H1 (cell line): ENCODE data around the gene DDX18. TPM values are rescaled to one million over a fixed set of nuclear protein-coding genes. Genes with fewer than 3 reads are reported as not detected.
"Not testable (repeated sequence)": the region's sequence is repeated elsewhere in the genome, so short reads cannot be mapped to it uniquely, and the experiment has no call there.

Experiments used
- CTCF ChIA-PET: fragments of 300-600 bp; sonication (Branson Sonifier 250); formaldehyde crosslinking; loops from one replicate; lab custom pipeline; 2021; ENCODE audit not compliant: partially characterized antibody; lab: Charles Lee
- POLR2A ChIA-PET: fragments of 300-600 bp; sonication (Branson Sonifier 250); formaldehyde crosslinking; loops from one replicate; lab custom pipeline; 2021; ENCODE audit warnings: inconsistent platforms; ENCODE audit not compliant: partially characterized antibody; lab: Charles Lee
- DNase-seq, 2 experiments: peaks; one replicate each; pipeline versions ENCODE4 v3.0.0 to v3.0.0-alpha.2; 2010 to 2022; ENCODE audit warnings: low spot score in 2 of 2, low read depth in 1 of 2, mixed read lengths in 1 of 2
- FAIRE-seq: peaks from 2 replicates; lab custom pipeline; 2011; peaks lifted over from hg19 to GRCh38; lab: Jason Lieb, UNC
- H2AFZ ChIP-seq: 2 replicates; pipeline ENCODE4 v1.8.1; 2012; ENCODE audit warnings: low read length, inconsistent platforms
- H2AK5ac ChIP-seq: 2 replicates; pipeline ENCODE4 v1.6.1; 2013; ENCODE audit warnings: low read depth, low read length
- H2BK120ac ChIP-seq: replicated peaks from 2 replicates; pipeline ENCODE3; 2013; ENCODE audit warnings: low read depth, low read length, inconsistent platforms
- H2BK12ac ChIP-seq: 2 replicates; pipeline ENCODE4 v1.6.1; 2013; ENCODE audit warnings: low read depth, low read length
- H2BK15ac ChIP-seq: 2 replicates; pipeline ENCODE4 v1.6.1; 2013; ENCODE audit warnings: low read length
- H2BK20ac ChIP-seq: 2 replicates; pipeline ENCODE4 v1.6.1; 2013; ENCODE audit warnings: low read length
- H2BK5ac ChIP-seq: 2 replicates; pipeline ENCODE4 v1.6.1; 2013; ENCODE audit warnings: low read depth, low read length
- H3K14ac ChIP-seq: 2 replicates; pipeline ENCODE4 v1.6.1; 2013; ENCODE audit warnings: inconsistent platforms; ENCODE audit not compliant: insufficient read length
- H3K18ac ChIP-seq: 2 replicates; pipeline ENCODE4 v1.6.1; 2013; ENCODE audit warnings: low read length; ENCODE audit errors: extremely low read depth
- H3K23ac ChIP-seq: 2 replicates; pipeline ENCODE4 v1.6.1; 2013; ENCODE audit warnings: inconsistent platforms; ENCODE audit not compliant: insufficient read length
- H3K23me2 ChIP-seq: 2 replicates; pipeline ENCODE4 v1.6.1; 2013; ENCODE audit warnings: low read depth, low read length
- H3K27ac ChIP-seq: 2 replicates; pipeline ENCODE4 v1.6.1; 2011; ENCODE audit warnings: low read depth, low read length, inconsistent platforms
- H3K27me3 ChIP-seq, 4 experiments: replicated peaks in 1 of 4; 1 replicate in 1 of 4; 2 replicates in 3 of 4; pipeline versions ENCODE4 v1.6.1 to v1.8.1; 2011 to 2013; ENCODE audit warnings: low read length in 3 of 4, mild to moderate bottlenecking in 3 of 4, inconsistent platforms in 2 of 4, mixed read lengths in 2 of 4, moderate library complexity in 1 of 4; ENCODE audit not compliant: control insufficient read depth in 3 of 4, insufficient read depth in 3 of 4; ENCODE audit errors: extremely low read depth in 1 of 4
- H3K36me3 ChIP-seq, 4 experiments: 2 replicates each; pipeline versions ENCODE4 v1.6.1 to v1.8.1; 2011 to 2013; ENCODE audit warnings: mild to moderate bottlenecking in 4 of 4, low read length in 3 of 4, moderate library complexity in 2 of 4, control low read depth in 1 of 4, inconsistent platforms in 1 of 4; ENCODE audit not compliant: insufficient read depth in 4 of 4, control insufficient read depth in 2 of 4
- H3K4ac ChIP-seq: replicated peaks from 2 replicates; pipeline ENCODE3; 2013; ENCODE audit warnings: low read length, low read depth, mixed read lengths, inconsistent platforms; ENCODE audit not compliant: insufficient read length
- H3K4me1 ChIP-seq, 4 experiments: replicated peaks in 1 of 4; 1 replicate in 1 of 4; 2 replicates in 3 of 4; pipeline versions ENCODE4 v1.6.1 to v1.8.1; 2011 to 2013; ENCODE audit warnings: low read length in 3 of 4, inconsistent platforms in 2 of 4, mixed read lengths in 1 of 4; ENCODE audit not compliant: insufficient read depth in 4 of 4, control insufficient read depth in 3 of 4
- H3K4me2 ChIP-seq, 2 experiments: 2 replicates each; pipeline versions ENCODE4 v1.6.1 to v1.8.1; 2011 to 2013; ENCODE audit warnings: low read depth in 2 of 2, low read length in 2 of 2, control low read depth in 1 of 2, inconsistent platforms in 1 of 2, mild to moderate bottlenecking in 1 of 2; ENCODE audit not compliant: insufficient read depth in 1 of 2
- H3K4me3 ChIP-seq, 4 experiments: fragments of 200-600, 300-600 bp in 1 of 4; sonication (generic), shearing (Covaris generic), sonication (Bioruptor Twin) in 1 of 4; 2 replicates each; pipeline versions ENCODE4 v1.5.1 to v1.8.1; 2011 to 2016; ENCODE audit warnings: low read length in 4 of 4, low read depth in 3 of 4, control low read depth in 2 of 4, inconsistent platforms in 2 of 4, mild to moderate bottlenecking in 2 of 4, mixed read lengths in 1 of 4, moderate library complexity in 1 of 4; ENCODE audit not compliant: insufficient read depth in 2 of 4; ENCODE audit errors: extremely low read depth in 1 of 4
- H3K56ac ChIP-seq: replicated peaks from 2 replicates; pipeline ENCODE3; 2013; ENCODE audit warnings: low read depth, mild to moderate bottlenecking, mixed read lengths, low read length, inconsistent platforms; ENCODE audit not compliant: insufficient read length
- H3K79me1 ChIP-seq: 2 replicates; pipeline ENCODE4 v1.6.1; 2013; ENCODE audit warnings: low read depth, low read length, control low read depth
- H3K79me2 ChIP-seq, 2 experiments: 2 replicates each; pipeline versions ENCODE4 v1.6.1 to v1.8.1; 2012 to 2013; ENCODE audit warnings: low read length in 2 of 2, mild to moderate bottlenecking in 2 of 2, inconsistent platforms in 1 of 2; ENCODE audit not compliant: insufficient read depth in 2 of 2, control insufficient read depth in 1 of 2
- H3K9ac ChIP-seq, 4 experiments: replicated peaks in 1 of 4; 1 replicate in 1 of 4; 2 replicates in 3 of 4; pipeline versions ENCODE4 v1.6.1 to v1.8.1; 2011 to 2013; ENCODE audit warnings: low read depth in 3 of 4, low read length in 3 of 4, control low read depth in 2 of 4, mild to moderate bottlenecking in 2 of 4, moderate library complexity in 2 of 4, inconsistent platforms in 1 of 4; ENCODE audit errors: extremely low read depth in 1 of 4
- H3K9me3 ChIP-seq, 2 experiments: 2 replicates each; pipeline versions ENCODE4 v1.6.1 to v1.8.1; 2012 to 2013; ENCODE audit warnings: mild to moderate bottlenecking in 2 of 2, moderate library complexity in 2 of 2, control low read depth in 1 of 2, inconsistent platforms in 1 of 2, low read depth in 1 of 2, low read length in 1 of 2, mixed read lengths in 1 of 2; ENCODE audit not compliant: insufficient read depth in 2 of 2
- H4K20me1 ChIP-seq, 2 experiments: replicated peaks in 1 of 2; 2 replicates each; pipeline versions ENCODE3 to v1.8.1; 2011 to 2013; ENCODE audit warnings: inconsistent platforms in 2 of 2, low read length in 2 of 2, mild to moderate bottlenecking in 1 of 2; ENCODE audit not compliant: insufficient read depth in 2 of 2, control insufficient read depth in 1 of 2
- H4K5ac ChIP-seq: 2 replicates; pipeline ENCODE4 v1.6.1; 2013; ENCODE audit warnings: low read length, low read depth, mixed read lengths, inconsistent platforms; ENCODE audit not compliant: insufficient read length
- H4K8ac ChIP-seq: 2 replicates; pipeline ENCODE4 v1.8.0; 2013; ENCODE audit warnings: mild to moderate bottlenecking, moderate library complexity, low read length, inconsistent platforms; ENCODE audit not compliant: insufficient read depth; ENCODE audit errors: extremely low read depth
- H4K91ac ChIP-seq: replicated peaks from 2 replicates; pipeline ENCODE3; 2013; ENCODE audit warnings: low read length, mixed read lengths, inconsistent platforms; ENCODE audit not compliant: insufficient read length
- POLR2A ChIP-seq, 2 experiments: IDR thresholded peaks; 1 replicate in 1 of 2; 2 replicates in 1 of 2; pipeline ENCODE4 v1.6.1; 2011; ENCODE audit warnings: low read depth in 2 of 2, low read length in 2 of 2, mild to moderate bottlenecking in 2 of 2; ENCODE audit errors: control extremely low read depth in 1 of 2
- TAF1 ChIP-seq: IDR thresholded peaks from 2 replicates; pipeline ENCODE4 v1.6.1; 2011; ENCODE audit warnings: mild to moderate bottlenecking, low read depth, low read length
- WGBS, 2 experiments: shearing (Covaris generic) in 1 of 2; methylation state at CpG; one replicate each; pipeline versions ENCODE4 v1.1.6 to v1.1.7; 2013 to 2015; ENCODE audit warnings: low lambda C conversion rate in 2 of 2, mixed read lengths in 2 of 2, inconsistent platforms in 1 of 2, low coverage in 1 of 2, missing lambda C conversion rate in 1 of 2; ENCODE audit not compliant: insufficient replicate concordance in 2 of 2, insufficient coverage in 1 of 2, insufficient read length in 1 of 2; ENCODE audit errors: extremely low coverage in 1 of 2, missing lambda C conversion rate in 1 of 2; 5-methylcytosine and 5-hydroxymethylcytosine counted together
- polyA plus RNA-seq, 7 experiments: library from polyadenylated mRNA; depleted of rRNA in 3 of 7; stranded (reverse) in 5 of 7; unstranded in 2 of 7; fragments of >200 nt in 5 of 7; fragments of 200-250 nt in 2 of 7; gene quantifications; 1 replicate in 5 of 7; 2 replicates in 1 of 7; 4 replicates in 1 of 7; pipeline versions ENCODE4 v1.2.1 to v1.2.3, GENCODE V29; 2011 to 2013; ENCODE audit warnings: missing spikeins in 2 of 7, mixed read lengths in 2 of 7
- total RNA-seq: library from RNA; stranded (reverse); fragmentation: NEBNext Ultra II Directional; extraction: Animal tissue kit (Norgen Biotek cat#: 25700); gene quantifications from 2 replicates; pipeline ENCODE4 v1.2.1, GENCODE V29; 2021

The DDX18 gene
- total and polyA plus RNA-seq, 2 of the 8 experiments (the other 6 are each of a cell fraction or from before 2014, with no cell fraction given), result 31.3 to 119 TPM

DNA sequence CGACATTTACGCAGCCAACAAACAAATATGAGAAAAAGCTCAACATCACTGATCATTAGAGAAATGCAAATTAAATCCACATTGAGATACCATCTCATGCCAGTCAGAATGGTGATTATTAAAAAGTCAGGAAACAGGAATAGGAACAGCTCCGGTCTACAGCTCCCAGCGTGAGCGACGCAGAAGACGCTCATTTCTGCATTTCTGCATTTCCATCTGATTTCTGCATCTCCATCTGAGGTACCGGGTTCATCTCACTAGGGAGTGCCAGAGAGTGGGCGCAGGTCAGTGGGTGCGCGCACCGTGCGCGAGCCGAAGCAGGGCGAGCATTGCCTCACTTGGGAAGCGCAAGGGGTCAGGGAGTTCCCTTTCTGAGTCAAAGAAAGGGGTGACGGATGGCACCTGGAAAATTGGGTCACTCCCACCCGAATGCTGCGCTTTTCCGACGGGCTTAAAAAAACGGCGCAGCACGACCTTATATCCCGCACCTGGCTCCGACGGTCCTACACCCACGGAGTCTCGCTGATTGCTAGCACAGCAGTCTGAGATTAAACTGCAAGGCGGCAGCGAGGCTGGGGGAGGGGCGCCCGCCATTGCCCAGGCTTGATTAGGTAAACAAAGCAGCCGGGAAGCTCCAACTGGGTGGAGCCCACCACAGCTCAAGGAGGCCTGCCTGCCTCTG lies 10.7 kb upstream of the DDX18 start:
- not testable (repeated sequence) for H4K20me1 ChIP-seq, H3K23ac ChIP-seq, H3K36me3 ChIP-seq, FAIRE-seq, H3K4ac ChIP-seq, H2BK20ac ChIP-seq, H3K79me1 ChIP-seq, H2BK15ac ChIP-seq, H3K27me3 ChIP-seq, H3K56ac ChIP-seq, H4K91ac ChIP-seq, H3K4me1 ChIP-seq, H3K9me3 ChIP-seq, H2AK5ac ChIP-seq, H3K79me2 ChIP-seq, H2BK12ac ChIP-seq, H3K23me2 ChIP-seq, H3K27ac ChIP-seq, H3K14ac ChIP-seq, H2BK120ac ChIP-seq
- peak in 1 of 2 experiments; percentile 75 for DNase-seq
- Histone ChIP-seq H4K5ac (peak overlapping the region; percentile 52), H3K4me2 (peak overlapping the region; percentile 56 to 64), H2AFZ (peak overlapping the region; percentile 84), H3K4me3 (peak overlapping the region; percentile 42 to 60 (median 51)), H4K8ac (peak overlapping the region; percentile 91; the same call in 1 of the 2 replicates), H3K18ac (peak overlapping the region; percentile 60), H3K9ac (peak overlapping the region in 3 of 4 experiments; percentile 38 to 67 (median 60); a peak in 6 of 7 replicates), H2BK5ac (peak overlapping the region; percentile 60; the same call in 1 of the 2 replicates)
- ChIA-PET CTCF (interaction anchor here (1.2 to 4.7 kb wide), 2 partner anchors 10 to 334 kb away, joined by 3 to 29 read pairs; partner anchors contain the start of gene DDX18), POLR2A (interaction anchor here (0.7 to 2.0 kb wide), 5 partner anchors 9 to 91 kb away, joined by 3 to 6 read pairs (median 3); no protein-coding TSS in a partner anchor)
- TF ChIP-seq TAF1, result 0 out of 2 replicates have a peak, but pooled peaks have one; percentile 40
- TF ChIP-seq POLR2A (IDR thresholded peaks at IDR 0.05; ENCODE audit: control extremely low read depth in 1 of 2, low read depth in 2 of 2, low read length in 2 of 2), result 0 out of 3 replicates have a peak, but pooled peaks of 1 of the 2 experiments have one; percentile 26
- WGBS, 2 experiments, result 8% methylated on average over 24 of the region's 35 CpGs; no CpG with 5 or more reads in 1 of the 2 experiments
